Activated T-cell treated with anti-CD3 and anti-CD28 coated beads, Interleukin-2, amount 50 U/mL, for 4 hours (primary cell): ENCODE results near the gene PRKCA. TPM values are rescaled to one million over a fixed set of nuclear protein-coding genes. Genes with fewer than 3 reads are reported as not detected.
A peak's percentile ranks its signal among the peaks of the same experiment; 100 is the strongest.
"Not testable (repeated sequence)": the region's sequence is repeated elsewhere in the genome, so short reads cannot be mapped to it uniquely, and the experiment has no call there.

Experiments
- ATAC-seq, 2 donors: fragments of 200-7000 bp; cut with Tn5 transposase; one replicate each; pipeline ENCODE4 v1.10.0; 2021
- DNase-seq: peaks from one replicate; pipeline ENCODE4 v3.0.0-alpha.2; 2020
- H3K27me3 Mint-ChIP-seq: one replicate; pipeline ENCODE4 v1.8.0; 2021; ENCODE audit warnings: low read depth, mixed read lengths
- H3K36me3 Mint-ChIP-seq: one replicate; pipeline ENCODE4 v1.8.0; 2022; ENCODE audit warnings: mixed read lengths; ENCODE audit not compliant: insufficient read depth
- H3K4me1 Mint-ChIP-seq: one replicate; pipeline ENCODE4 v1.8.0; 2021; ENCODE audit warnings: low read depth, mixed read lengths
- H3K4me3 Mint-ChIP-seq: one replicate; pipeline ENCODE4 v1.8.0; 2021; ENCODE audit warnings: mild to moderate bottlenecking, moderate library complexity, mixed read lengths
- H3K9me3 Mint-ChIP-seq: one replicate; pipeline ENCODE4 v1.8.0; 2021; ENCODE audit warnings: mixed read lengths
- total RNA-seq, 3 donors: library from RNA; stranded (reverse); gene quantifications; one replicate each; pipeline ENCODE4 v1.2.1, GENCODE V29; 2021

Gene PRKCA
- total RNA-seq, 3 donors from 2014 or later: 79.4 to 114 (median 95.3) TPM

GRCh38 chr17:66611397-66611796 lies 309.0 kb downstream of the PRKCA start:
- Mint-ChIP-seq H3K36me3 (peaks cover 35% of the 10 kb centered on the region), H3K9me3 (peaks cover 29% of the 10 kb centered on the region), H3K4me3 (no peak overlapping the region), H3K4me1 (peaks cover 18% of the 10 kb centered on the region), H3K27me3 (no peaks in the 10 kb centered on the region)
- ATAC-seq (no peak), DNase-seq (no peak)

GRCh38 chr17:66612993-66613392 lies 310.6 kb downstream of the PRKCA start:
- ATAC-seq: no peak
- no peak overlapping the region for H3K4me3 Mint-ChIP-seq
- H3K9me3 Mint-ChIP-seq: peaks cover 29% of the 10 kb centered on the region
- peaks cover 24% of the 10 kb centered on the region for H3K4me1 Mint-ChIP-seq
- no peaks in the 10 kb centered on the region for H3K27me3 Mint-ChIP-seq
- no peak for DNase-seq
- peaks cover 38% of the 10 kb centered on the region for H3K36me3 Mint-ChIP-seq

DNA sequence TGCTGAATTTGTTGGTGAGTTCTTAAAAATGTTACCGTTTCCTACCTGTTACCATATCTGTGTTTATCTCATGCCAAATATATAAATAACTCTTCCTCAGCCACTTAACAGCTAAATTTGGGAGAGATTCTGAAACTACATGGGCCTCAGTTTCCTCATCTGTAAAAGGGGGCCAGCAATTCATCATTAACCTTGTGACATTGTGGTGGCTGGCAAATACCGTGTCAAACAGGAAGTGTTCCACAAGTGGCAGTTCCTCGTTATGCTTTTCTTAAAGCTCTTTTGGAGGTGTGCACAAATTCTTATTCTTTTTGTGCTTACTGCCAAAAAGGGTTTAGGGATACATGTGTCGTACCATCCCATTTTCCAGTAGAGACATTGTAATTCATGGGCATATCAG lies 312.1 kb downstream of the PRKCA start:
- DNase-seq (no peak), ATAC-seq (no peak)
- H3K4me1 Mint-ChIP-seq: peaks cover 24% of the 10 kb centered on the region
- H3K4me3 Mint-ChIP-seq: no peak overlapping the region
- H3K36me3 Mint-ChIP-seq: peaks cover 24% of the 10 kb centered on the region
- H3K27me3 Mint-ChIP-seq: no peaks in the 10 kb centered on the region
- H3K9me3 Mint-ChIP-seq: peaks cover 20% of the 10 kb centered on the region

GRCh38 chr17:66619206-66619605 lies 316.8 kb downstream of the PRKCA start:
- ATAC-seq: no peak
- Mint-ChIP-seq H3K36me3 (peaks cover 15% of the 10 kb centered on the region), H3K27me3 (no peaks in the 10 kb centered on the region), H3K4me3 (no peak overlapping the region), H3K4me1 (peaks cover 30% of the 10 kb centered on the region), H3K9me3 (no peaks in the 10 kb centered on the region)
- no peak for DNase-seq

DNA sequence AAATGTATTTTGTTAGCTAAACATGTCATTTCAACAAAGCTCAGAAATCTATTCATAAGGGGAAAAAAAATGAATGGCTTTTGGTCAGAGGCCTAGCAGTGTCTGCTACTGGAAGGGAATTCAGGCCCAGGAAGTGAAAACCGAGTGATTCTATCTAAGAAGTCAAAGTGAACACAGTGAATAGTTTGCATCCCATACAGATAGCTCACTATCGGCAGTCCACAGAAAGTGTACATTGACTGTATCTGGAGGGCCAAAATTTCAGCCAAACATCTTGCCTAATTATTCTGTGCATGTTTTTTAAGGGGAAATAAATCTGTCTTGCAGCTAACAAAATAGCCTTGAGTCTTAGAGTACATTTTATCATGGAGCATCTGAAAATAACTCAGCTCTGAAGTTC lies 318.1 kb downstream of the PRKCA start:
- H3K4me3 Mint-ChIP-seq: no peak overlapping the region
- DNase-seq (no peak), ATAC-seq (no peak)
- H3K27me3 Mint-ChIP-seq: no peaks in the 10 kb centered on the region
- H3K4me1 Mint-ChIP-seq: peaks cover 30% of the 10 kb centered on the region
- H3K9me3 Mint-ChIP-seq: no peaks in the 10 kb centered on the region
- H3K36me3 Mint-ChIP-seq: peaks cover 13% of the 10 kb centered on the region

- H3K36me3 Mint-ChIP-seq, H3K4me3 Mint-ChIP-seq, DNase-seq, H3K27me3 Mint-ChIP-seq, H3K9me3 Mint-ChIP-seq, ATAC-seq: not testable (repeated sequence)
- H3K4me1 Mint-ChIP-seq: peaks cover 26% of the 10 kb centered on the region
These were observed 322.2 kb downstream of the PRKCA start for GRCh38 chr17:66624630-66625029.

DNA sequence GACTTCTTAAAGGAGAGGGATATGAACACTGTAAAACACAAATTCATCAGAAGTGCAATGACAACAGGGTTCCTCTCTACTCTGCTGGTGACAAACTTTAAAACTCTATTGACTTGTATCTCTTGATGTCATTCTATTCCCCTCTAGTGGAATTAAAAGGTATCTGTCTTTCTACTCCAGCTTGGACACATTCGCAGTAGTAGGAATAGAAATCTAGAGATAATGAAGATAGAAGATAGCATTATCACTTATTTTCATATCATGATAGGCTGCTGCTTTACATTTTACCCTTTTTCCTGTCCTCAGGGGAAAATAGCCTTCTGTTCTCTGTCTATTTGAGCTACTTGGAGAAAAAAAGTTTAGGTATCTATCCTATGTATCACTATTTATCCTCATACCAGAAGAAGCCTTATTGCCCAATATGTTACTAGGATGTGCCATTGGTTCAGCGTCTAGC lies 322.9 kb downstream of the PRKCA start:
- no peak for DNase-seq
- H3K36me3 Mint-ChIP-seq: peaks cover 8% of the 10 kb centered on the region
- H3K27me3 Mint-ChIP-seq: no peaks in the 10 kb centered on the region
- no peaks in the 10 kb centered on the region for H3K9me3 Mint-ChIP-seq
- H3K4me1 Mint-ChIP-seq: peaks cover 28% of the 10 kb centered on the region
- no peak overlapping the region for H3K4me3 Mint-ChIP-seq
- peak; percentile 48 to 53 for ATAC-seq

DNA sequence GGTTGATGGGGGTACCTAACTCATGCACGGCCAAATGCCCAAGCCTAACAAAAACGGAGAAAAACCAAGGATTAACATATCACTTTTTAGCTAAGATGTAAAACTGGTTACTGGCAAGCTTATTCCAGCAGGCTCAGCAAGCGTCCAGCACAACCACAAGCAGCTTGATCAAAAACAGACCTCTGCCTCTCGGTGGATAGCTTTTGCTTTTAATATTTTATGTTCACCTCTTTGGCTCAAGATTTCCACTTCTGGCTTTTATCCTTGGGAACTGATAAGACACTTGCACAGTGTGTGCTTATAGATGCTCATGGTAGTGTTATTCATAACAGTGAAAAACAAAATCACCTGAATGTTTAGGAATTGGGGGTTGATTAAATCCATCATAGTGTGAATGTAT lies 325.6 kb downstream of the PRKCA start:
- no peaks in the 10 kb centered on the region for H3K27me3 Mint-ChIP-seq
- no peak for DNase-seq
- H3K4me1 Mint-ChIP-seq: peaks cover 35% of the 10 kb centered on the region
- no peak for ATAC-seq
- no peak overlapping the region for H3K4me3 Mint-ChIP-seq
- no peaks in the 10 kb centered on the region for H3K9me3 Mint-ChIP-seq
- peaks cover 2% of the 10 kb centered on the region for H3K36me3 Mint-ChIP-seq

- DNase-seq: no peak
- H3K9me3 Mint-ChIP-seq: no peaks in the 10 kb centered on the region
- H3K36me3 Mint-ChIP-seq: peaks cover 3% of the 10 kb centered on the region
- ATAC-seq: no peak
- H3K4me1 Mint-ChIP-seq: peaks cover 46% of the 10 kb centered on the region
- no peak overlapping the region for H3K4me3 Mint-ChIP-seq
- H3K27me3 Mint-ChIP-seq: no peaks in the 10 kb centered on the region
These were observed 327.3 kb downstream of the PRKCA start for GRCh38 chr17:66629762-66630161.

- no peak for DNase-seq
- Mint-ChIP-seq H3K9me3 (no peaks in the 10 kb centered on the region), H3K36me3 (peaks cover 5% of the 10 kb centered on the region), H3K27me3 (no peaks in the 10 kb centered on the region), H3K4me1 (peaks cover 47% of the 10 kb centered on the region), H3K4me3 (no peak overlapping the region)
- no peak for ATAC-seq
These were observed 328.0 kb downstream of the PRKCA start for GRCh38 chr17:66630379-66630778.

GRCh38 chr17:66630828-66631472 lies 328.5 kb downstream of the PRKCA start:
- H3K4me1 Mint-ChIP-seq: peaks cover 50% of the 10 kb centered on the region
- ATAC-seq: no peak
- no peak for DNase-seq
- H3K9me3 Mint-ChIP-seq: no peaks in the 10 kb centered on the region
- H3K36me3 Mint-ChIP-seq: peaks cover 8% of the 10 kb centered on the region
- H3K27me3 Mint-ChIP-seq: no peaks in the 10 kb centered on the region
- H3K4me3 Mint-ChIP-seq: no peak overlapping the region

GRCh38 chr17:66632731-66633130 lies 330.3 kb downstream of the PRKCA start:
- Mint-ChIP-seq H3K9me3 (no peaks in the 10 kb centered on the region), H3K36me3 (peaks cover 7% of the 10 kb centered on the region), H3K27me3 (no peaks in the 10 kb centered on the region), H3K4me3 (no peak overlapping the region), H3K4me1 (peaks cover 51% of the 10 kb centered on the region)
- DNase-seq (no peak), ATAC-seq (no peak)

- no peak overlapping the region for H3K4me3 Mint-ChIP-seq
- peaks cover 51% of the 10 kb centered on the region for H3K4me1 Mint-ChIP-seq
- H3K9me3 Mint-ChIP-seq: no peaks in the 10 kb centered on the region
- ATAC-seq: peak; percentile 95 to 98
- no peaks in the 10 kb centered on the region for H3K27me3 Mint-ChIP-seq
- H3K36me3 Mint-ChIP-seq: peaks cover 7% of the 10 kb centered on the region
- peak; percentile 22 for DNase-seq
These were observed 331.0 kb downstream of the PRKCA start for GRCh38 chr17:66633317-66633965.

GRCh38 chr17:66634193-66634592 lies 331.8 kb downstream of the PRKCA start:
- peaks cover 52% of the 10 kb centered on the region for H3K4me1 Mint-ChIP-seq
- DNase-seq (no peak), ATAC-seq (no peak)
- H3K4me3 Mint-ChIP-seq: no peak overlapping the region
- no peaks in the 10 kb centered on the region for H3K9me3 Mint-ChIP-seq
- H3K27me3 Mint-ChIP-seq: no peaks in the 10 kb centered on the region
- peaks cover 7% of the 10 kb centered on the region for H3K36me3 Mint-ChIP-seq

GRCh38 chr17:66635386-66636045 lies 333.1 kb downstream of the PRKCA start:
- no peak overlapping the region for H3K4me3 Mint-ChIP-seq
- H3K9me3 Mint-ChIP-seq: no peaks in the 10 kb centered on the region
- no peak for ATAC-seq
- H3K4me1 Mint-ChIP-seq: peaks cover 48% of the 10 kb centered on the region
- peaks cover 7% of the 10 kb centered on the region for H3K36me3 Mint-ChIP-seq
- DNase-seq: no peak
- no peaks in the 10 kb centered on the region for H3K27me3 Mint-ChIP-seq
